IMR-90 (cell line): Measurements from ENCODE around the gene KDM2A. TPM values are rescaled to one million over a fixed set of nuclear protein-coding genes. Genes with fewer than 3 reads are reported as not detected.

Experiments
- ATAC-seq: fragments of 200-7000 bp; cut with Tn5 transposase; 2 replicates; pipeline ENCODE4 v1.9.1; 2020; ENCODE audit warnings: low read depth, mild to moderate bottlenecking, moderate library complexity
- BruUV-seq: library from RNA; stranded (reverse); fragments of 400-500 nt; replicated peaks from 2 replicates; lab custom pipeline; 2021; lab: Mats Ljungman, UMichigan
- CTCF ChIA-PET: fragments of 300-600 bp; formaldehyde crosslinking; extraction: SDS; loops from one replicate; lab custom pipeline; 2021; ENCODE audit warnings: antibody characterized with exemption; lab: Yijun Ruan, JAX
- POLR2A ChIA-PET: fragments of 300-600 bp; sonication (Branson Sonifier 250); formaldehyde crosslinking; loops from one replicate; lab custom pipeline; 2022; ENCODE audit warnings: antibody characterized with exemption; ENCODE audit not compliant: unreplicated experiment; lab: Charles Lee
- DNase-seq: peaks from one replicate; pipeline ENCODE4 v3.0.0; 2013
- H2AFZ ChIP-seq: replicated peaks from 2 replicates; pipeline ENCODE3; 2013; ENCODE audit warnings: low read length, mild to moderate bottlenecking; ENCODE audit not compliant: poor library complexity
- H2AK5ac ChIP-seq: 2 replicates; pipeline ENCODE4 v1.6.1; 2013; ENCODE audit warnings: low read depth, low read length, inconsistent platforms
- H2AK9ac ChIP-seq: replicated peaks from 2 replicates; pipeline ENCODE3; 2013; ENCODE audit warnings: mild to moderate bottlenecking, low read depth, low read length, moderate library complexity; ENCODE audit not compliant: poor library complexity
- H2BK120ac ChIP-seq: 2 replicates; pipeline ENCODE4 v1.6.1; 2013; ENCODE audit warnings: low read depth, low read length, inconsistent platforms
- H2BK15ac ChIP-seq: 3 replicates; pipeline ENCODE4 v1.6.1; 2013; ENCODE audit warnings: low read depth, low read length, inconsistent platforms
- H2BK20ac ChIP-seq: 2 replicates; pipeline ENCODE4 v1.6.1; 2013; ENCODE audit warnings: low read depth, mild to moderate bottlenecking, inconsistent platforms, low read length, moderate library complexity
- H2BK5ac ChIP-seq: 2 replicates; pipeline ENCODE4 v1.6.1; 2013; ENCODE audit warnings: mild to moderate bottlenecking, low read depth, low read length, inconsistent platforms; ENCODE audit not compliant: poor library complexity, severe bottlenecking
- H3K14ac ChIP-seq: replicated peaks from 2 replicates; pipeline ENCODE4 v1.6.1; 2013; ENCODE audit warnings: low read depth, low read length, inconsistent platforms
- H3K18ac ChIP-seq: 2 replicates; pipeline ENCODE4 v1.6.1; 2013; ENCODE audit warnings: low read depth, low read length, control low read depth
- H3K23ac ChIP-seq: 2 replicates; pipeline ENCODE4 v1.6.1; 2013; ENCODE audit warnings: low read depth, low read length, inconsistent platforms
- H3K27ac ChIP-seq: 2 replicates; pipeline ENCODE4 v1.5.1; 2013; ENCODE audit warnings: mild to moderate bottlenecking, control low read depth, low read length; ENCODE audit not compliant: insufficient read depth
- H3K27me3 ChIP-seq: 2 replicates; pipeline ENCODE4 v1.6.1; 2013; ENCODE audit warnings: low read length; ENCODE audit not compliant: control insufficient read depth, insufficient read depth
- H3K36me3 ChIP-seq: 2 replicates; pipeline ENCODE4 v1.6.1; 2013; ENCODE audit warnings: low read length, mixed read lengths; ENCODE audit not compliant: control insufficient read depth, insufficient read depth
- H3K4ac ChIP-seq: 2 replicates; pipeline ENCODE4 v1.6.1; 2013; ENCODE audit warnings: low read depth, low read length, inconsistent platforms
- H3K4me1 ChIP-seq: 2 replicates; pipeline ENCODE4 v1.6.1; 2013; ENCODE audit warnings: low read length, mixed read lengths; ENCODE audit not compliant: control insufficient read depth, insufficient read depth
- H3K4me2 ChIP-seq: 2 replicates; pipeline ENCODE4 v1.6.1; 2013; ENCODE audit warnings: low read depth, mild to moderate bottlenecking, control low read depth, low read length, moderate library complexity
- H3K4me3 ChIP-seq: 2 replicates; pipeline ENCODE4 v1.5.1; 2013; ENCODE audit warnings: low read depth, mild to moderate bottlenecking, control low read depth, low read length, moderate library complexity; ENCODE audit not compliant: insufficient read depth
- H3K56ac ChIP-seq: 2 replicates; pipeline ENCODE4 v1.6.1; 2013; ENCODE audit warnings: low read length, inconsistent platforms; ENCODE audit not compliant: insufficient read depth; ENCODE audit errors: extremely low read depth
- H3K79me1 ChIP-seq, 2 experiments: 2 replicates each; pipeline ENCODE4 v1.6.1; 2013; ENCODE audit warnings: low read length in 2 of 2, inconsistent platforms in 1 of 2, low read depth in 1 of 2
- H3K9ac ChIP-seq: 2 replicates; pipeline ENCODE4 v1.6.1; 2013; ENCODE audit warnings: low read depth, low read length, control low read depth
- H3K9me1 ChIP-seq: 2 replicates; pipeline ENCODE4 v1.6.1; 2013; ENCODE audit warnings: low read length, inconsistent platforms; ENCODE audit not compliant: insufficient read depth
- H3K9me3 ChIP-seq: 2 replicates; pipeline ENCODE4 v1.6.1; 2013; ENCODE audit warnings: low read length; ENCODE audit not compliant: control insufficient read depth, insufficient read depth
- H4K20me1 ChIP-seq: 2 replicates; pipeline ENCODE4 v1.6.1; 2013; ENCODE audit warnings: low read length, inconsistent platforms; ENCODE audit not compliant: insufficient read depth
- H4K5ac ChIP-seq: 2 replicates; pipeline ENCODE4 v1.6.1; 2013; ENCODE audit warnings: mild to moderate bottlenecking, low read depth, low read length, control low read depth
- H4K8ac ChIP-seq, 2 experiments: 2 replicates each; pipeline ENCODE4 v1.6.1; 2013; ENCODE audit warnings: low read depth in 2 of 2, low read length in 2 of 2, control low read depth in 1 of 2, inconsistent platforms in 1 of 2
- H4K91ac ChIP-seq: 2 replicates; pipeline ENCODE4 v1.6.1; 2013; ENCODE audit warnings: low read depth, low read length, inconsistent platforms; ENCODE audit not compliant: insufficient read depth
- RAD21 ChIP-seq: IDR thresholded peaks from 2 replicates; pipeline ENCODE4 v1.6.1; 2012; ENCODE audit warnings: low read length, improper control_type of control experiment
- RCOR1 ChIP-seq: IDR thresholded peaks from 2 replicates; pipeline ENCODE4 v1.6.1; 2012; ENCODE audit warnings: mild to moderate bottlenecking, low read length, improper control_type of control experiment; ENCODE audit not compliant: insufficient replicate concordance
- RFX5 ChIP-seq: IDR thresholded peaks from 2 replicates; pipeline ENCODE4 v1.8.0; 2012; ENCODE audit warnings: low read depth, mild to moderate bottlenecking, low read length, moderate library complexity
- WGBS, 2 experiments: methylation state at CpG; one replicate each; pipeline versions ENCODE4 v1.1.5 to v1.1.7; 2013; ENCODE audit warnings: missing lambda C conversion rate in 2 of 2; ENCODE audit not compliant: insufficient read length in 1 of 2; ENCODE audit errors: extremely low coverage in 2 of 2; 5-methylcytosine and 5-hydroxymethylcytosine counted together
- dilution Hi-C: fragments of 300-500 bp; cut with HindIII; formaldehyde crosslinking; loops from one replicate; pipeline ENCODE4 v1.14.3; 2018; ENCODE audit warnings: low sequenced_read_pairs; ENCODE audit not compliant: unreplicated experiment
- in situ Hi-C: fragments of 300-500 bp; cut with MboI; formaldehyde crosslinking; loops from 3 replicates; pipeline ENCODE4 v1.14.3; 2019; ENCODE audit warnings: low sequenced_read_pairs, inconsistent platforms, mixed read lengths
- intact Hi-C: fragments of 100-400 bp; cut with micrococcal nuclease; formaldehyde crosslinking; loops from 2 replicates; pipeline ENCODE4 v1.10.0; 2022
- polyA plus RNA-seq, 3 experiments: library from polyadenylated mRNA; depleted of rRNA; stranded (reverse); fragments of >200 nt; gene quantifications; 2 replicates each; pipeline ENCODE4 v1.2.3, GENCODE V29; 2012; ENCODE audit warnings: low replicate concordance in 1 of 3
- total RNA-seq: library from RNA; depleted of rRNA; stranded (reverse); fragments of >200 nt; gene quantifications from 2 replicates; pipeline ENCODE4 v1.2.3, GENCODE V29; 2012

The KDM2A gene
- total and polyA plus RNA-seq, 2 of the 4 experiments (the other 2 are of a cell fraction) = 26.7 to 42.6 TPM

- no TSS peak for BruUV-seq
- H4K5ac ChIP-seq = no peak overlapping the region
Measured at GRCh38 chr11:67102664-67103063, 16.4 kb upstream of the KDM2A start.

More at GRCh38 chr11:67102664-67103063, 16.4 kb upstream of the KDM2A start:
- H3K4me1 ChIP-seq = no peaks in the 10 kb centered on the region
- no peak overlapping the region for H3K56ac ChIP-seq
- ChIA-PET CTCF (no interaction called here), POLR2A (no interaction called here)
- no peak overlapping the region for H2BK20ac ChIP-seq
- intact Hi-C loops (no loop called here), in situ Hi-C loops (no loop called here), dilution Hi-C loops (no loop called here)
- no peak overlapping the region for H4K91ac ChIP-seq
- H3K23ac ChIP-seq = no peak overlapping the region; the same call in 1 of the 2 replicates
- no peak for TF ChIP-seq RCOR1
- no peak for TF ChIP-seq RAD21
- TF ChIP-seq RFX5 = no peak
- H3K4me2 ChIP-seq = no peak overlapping the region
- no peaks in the 10 kb centered on the region for H3K9me1 ChIP-seq
- H3K36me3 ChIP-seq = no peaks in the 10 kb centered on the region
- no peaks in the 10 kb centered on the region for H3K9me3 ChIP-seq
- H2BK5ac ChIP-seq = no peak overlapping the region
- no peak overlapping the region for H2BK15ac ChIP-seq
- no peak overlapping the region for H3K4ac ChIP-seq
- peaks cover 3% of the 10 kb centered on the region; the same call in 1 of the 2 replicates for H3K27me3 ChIP-seq
- ATAC-seq (no peak), DNase-seq (no peak)
- H3K9ac ChIP-seq = no peak overlapping the region
- H3K27ac ChIP-seq = no peak overlapping the region
- no peak overlapping the region for H3K18ac ChIP-seq
- H3K79me1 ChIP-seq = no peaks in the 10 kb centered on the region
- no peak overlapping the region for H2AFZ ChIP-seq
- no peak overlapping the region for H3K14ac ChIP-seq
- H2BK120ac ChIP-seq = no peak overlapping the region
- WGBS, 2 experiments = 100% methylated on average over 2 of the region's 8 CpGs; no CpG with 5 or more reads in 1 of the 2 experiments
- no peak overlapping the region for H4K8ac ChIP-seq
- H4K20me1 ChIP-seq = no peaks in the 10 kb centered on the region
- H2AK9ac ChIP-seq = no peak overlapping the region
- no peak overlapping the region for H2AK5ac ChIP-seq
- H3K4me3 ChIP-seq = no peak overlapping the region
